Activated T-cell treated with anti-CD3 and anti-CD28 coated beads, Interleukin-2, amount 50 U/mL, for 24 hours (primary cell): Measurements from ENCODE around the gene KIF1C.

Experiments used
- DNase-seq: peaks from one replicate; pipeline ENCODE4 v3.0.0-alpha.2; 2020
- H3K27ac Mint-ChIP-seq: 2 replicates; pipeline ENCODE4 v1.8.0; 2020; ENCODE audit warnings: mild to moderate bottlenecking, mixed read lengths
- H3K27me3 Mint-ChIP-seq: 2 replicates; pipeline ENCODE4 v1.8.0; 2020; ENCODE audit warnings: mixed read lengths
- H3K36me3 Mint-ChIP-seq: 2 replicates; pipeline ENCODE4 v1.8.0; 2020; ENCODE audit warnings: low read depth, mixed read lengths
- H3K4me1 Mint-ChIP-seq: 2 replicates; pipeline ENCODE4 v1.8.0; 2020; ENCODE audit warnings: low read depth, mixed read lengths
- H3K4me3 Mint-ChIP-seq: 2 replicates; pipeline ENCODE4 v1.8.0; 2020; ENCODE audit warnings: mild to moderate bottlenecking, moderate library complexity, mixed read lengths
- H3K9me3 Mint-ChIP-seq: 2 replicates; pipeline ENCODE4 v1.8.0; 2020; ENCODE audit warnings: mixed read lengths

The KIF1C gene

GRCh38 chr17:5033352-5034015 is 35.7 kb downstream of the KIF1C start:
- DNase-seq = no peak
- no peak overlapping the region for H3K4me3 Mint-ChIP-seq
- peaks cover 4% of the 10 kb centered on the region for H3K27me3 Mint-ChIP-seq
- peaks cover 27% of the 10 kb centered on the region for H3K4me1 Mint-ChIP-seq
- H3K36me3 Mint-ChIP-seq = no peaks in the 10 kb centered on the region
- no peak overlapping the region for H3K27ac Mint-ChIP-seq
- H3K9me3 Mint-ChIP-seq = no peaks in the 10 kb centered on the region

DNA sequence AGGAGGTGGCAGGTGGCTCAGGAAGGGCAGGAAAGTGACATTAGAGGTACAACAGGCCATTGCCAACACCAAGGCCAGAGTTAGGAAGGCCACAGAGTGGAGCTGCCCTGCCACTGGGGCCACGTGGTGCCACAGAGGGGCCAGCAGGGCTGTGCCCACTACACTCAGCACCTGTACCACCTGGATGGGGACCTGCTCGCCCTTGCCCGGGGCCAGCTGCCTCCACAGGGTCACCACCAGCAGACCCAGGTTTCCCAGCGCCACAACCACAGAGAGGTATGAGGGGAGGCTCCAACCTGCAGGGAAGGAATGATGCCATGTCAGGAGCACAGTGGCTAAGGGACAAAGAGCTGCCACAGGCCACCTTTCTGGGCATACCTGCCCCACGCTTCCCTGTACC is 36.3 kb downstream of the KIF1C start:
- no peak overlapping the region for H3K4me3 Mint-ChIP-seq
- H3K27me3 Mint-ChIP-seq = peaks cover 4% of the 10 kb centered on the region
- no peak overlapping the region for H3K27ac Mint-ChIP-seq
- peaks cover 27% of the 10 kb centered on the region for H3K4me1 Mint-ChIP-seq
- no peak for DNase-seq
- no peaks in the 10 kb centered on the region for H3K36me3 Mint-ChIP-seq
- H3K9me3 Mint-ChIP-seq = no peaks in the 10 kb centered on the region

DNA sequence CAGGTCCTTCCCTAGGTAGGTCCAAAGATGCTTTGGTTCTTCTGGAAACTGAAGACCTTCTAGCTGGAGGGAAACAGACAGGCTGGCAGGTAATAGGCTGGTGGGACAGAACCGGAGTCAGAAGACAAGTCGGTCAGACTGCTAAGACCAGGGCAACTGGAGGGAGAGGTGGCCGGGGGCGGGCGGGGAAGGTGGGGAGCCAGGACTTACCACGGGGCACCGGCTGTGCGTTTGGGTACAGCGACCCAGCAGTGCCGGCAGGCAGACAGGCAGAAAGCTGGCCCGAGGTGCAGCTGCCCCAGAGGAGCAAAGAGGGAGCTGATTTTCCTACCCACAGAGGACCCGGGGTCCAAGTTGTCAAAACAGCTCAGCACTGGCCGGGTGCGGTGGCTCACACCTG is 36.9 kb downstream of the KIF1C start:
- H3K36me3 Mint-ChIP-seq = no peaks in the 10 kb centered on the region
- no peak overlapping the region for H3K27ac Mint-ChIP-seq
- H3K9me3 Mint-ChIP-seq = no peaks in the 10 kb centered on the region
- H3K4me3 Mint-ChIP-seq = no peak overlapping the region
- peaks cover 27% of the 10 kb centered on the region for H3K4me1 Mint-ChIP-seq
- peaks cover 4% of the 10 kb centered on the region for H3K27me3 Mint-ChIP-seq
- no peak for DNase-seq

- no peak within 1 kb of the TSS for H3K4me3 Mint-ChIP-seq
- DNase-seq = no peak
- no peaks in the 10 kb centered on the region for H3K36me3 Mint-ChIP-seq
- H3K4me1 Mint-ChIP-seq = peaks cover 25% of the 10 kb centered on the region
- H3K9me3 Mint-ChIP-seq = no peaks in the 10 kb centered on the region
- H3K27ac Mint-ChIP-seq = no peak within 1 kb of the TSS
- peaks cover 4% of the 10 kb centered on the region for H3K27me3 Mint-ChIP-seq
Observed at GRCh38 chr17:5035315-5035714, 37.6 kb downstream of the KIF1C start, which contains the start of gene SLC52A1. Gene SLC52A1 (minus strand): TSS chr17:5035426. CDS start chr17:5034606, 820 bp downstream.

GRCh38 chr17:5042157-5043022 is 44.6 kb downstream of the KIF1C start:
- no peak for DNase-seq
- Mint-ChIP-seq H3K4me1 (peaks cover 40% of the 10 kb centered on the region), H3K27me3 (no peaks in the 10 kb centered on the region), H3K36me3 (no peaks in the 10 kb centered on the region), H3K27ac (peak overlapping the region; percentile 83), H3K9me3 (no peaks in the 10 kb centered on the region), H3K4me3 (peak overlapping the region; percentile 60)

- H3K4me3 Mint-ChIP-seq = no peak overlapping the region
- peaks cover 49% of the 10 kb centered on the region for H3K4me1 Mint-ChIP-seq
- no peaks in the 10 kb centered on the region for H3K27me3 Mint-ChIP-seq
- no peaks in the 10 kb centered on the region for H3K9me3 Mint-ChIP-seq
- no peak for DNase-seq
- H3K27ac Mint-ChIP-seq = no peak overlapping the region
- no peaks in the 10 kb centered on the region for H3K36me3 Mint-ChIP-seq
Observed at GRCh38 chr17:5043524-5043923, 45.8 kb downstream of the KIF1C start.

- peaks cover 57% of the 10 kb centered on the region for H3K4me1 Mint-ChIP-seq
- no peak for DNase-seq
- no peaks in the 10 kb centered on the region for H3K36me3 Mint-ChIP-seq
- H3K27me3 Mint-ChIP-seq = no peaks in the 10 kb centered on the region
- H3K27ac Mint-ChIP-seq = no peak overlapping the region
- no peak overlapping the region for H3K4me3 Mint-ChIP-seq
- H3K9me3 Mint-ChIP-seq = no peaks in the 10 kb centered on the region
Observed at GRCh38 chr17:5044630-5045029, 46.9 kb downstream of the KIF1C start.

- Mint-ChIP-seq H3K4me1 (peaks cover 61% of the 10 kb centered on the region), H3K4me3 (no peak overlapping the region), H3K36me3 (no peaks in the 10 kb centered on the region), H3K27me3 (no peaks in the 10 kb centered on the region), H3K27ac (peak overlapping the region; percentile 63), H3K9me3 (no peaks in the 10 kb centered on the region)
- no peak for DNase-seq
Observed at GRCh38 chr17:5045496-5045895, 47.7 kb downstream of the KIF1C start.

DNA sequence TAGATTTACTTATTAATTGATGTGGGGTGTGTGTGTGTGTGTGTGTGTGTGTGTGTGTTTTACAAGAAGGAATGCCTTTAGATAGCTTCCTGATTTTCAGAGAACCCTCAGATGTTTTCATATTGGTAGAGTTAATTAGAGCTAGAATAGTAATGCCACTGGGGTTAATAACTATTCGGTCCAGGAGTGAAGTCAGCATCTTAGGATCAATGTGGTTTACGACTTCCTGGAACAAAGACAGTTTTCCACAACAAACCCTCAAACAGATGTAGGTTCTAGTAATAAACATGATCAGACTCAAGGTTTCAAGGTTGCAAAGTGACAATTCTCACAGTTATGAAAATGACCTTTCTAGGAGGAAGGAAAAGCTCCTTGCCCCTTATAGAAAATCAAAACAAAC is 49.7 kb downstream of the KIF1C start:
- Mint-ChIP-seq H3K36me3 (no peaks in the 10 kb centered on the region), H3K27ac (peak overlapping the region; percentile 31), H3K9me3 (no peaks in the 10 kb centered on the region), H3K4me1 (peaks cover 53% of the 10 kb centered on the region), H3K27me3 (no peaks in the 10 kb centered on the region), H3K4me3 (no peak overlapping the region)
- DNase-seq = no peak

GRCh38 chr17:5049314-5049841 is 51.6 kb downstream of the KIF1C start:
- H3K9me3 Mint-ChIP-seq = no peaks in the 10 kb centered on the region
- peak overlapping the region; percentile 87 for H3K27ac Mint-ChIP-seq

GRCh38 chr17:5050278-5050677 is 52.5 kb downstream of the KIF1C start:
- no peak for DNase-seq
- no peak overlapping the region for H3K4me3 Mint-ChIP-seq
- peaks cover 36% of the 10 kb centered on the region for H3K4me1 Mint-ChIP-seq
- H3K9me3 Mint-ChIP-seq = no peaks in the 10 kb centered on the region
- H3K36me3 Mint-ChIP-seq = no peaks in the 10 kb centered on the region
- no peaks in the 10 kb centered on the region for H3K27me3 Mint-ChIP-seq
- H3K27ac Mint-ChIP-seq = peak overlapping the region; percentile 87

More at GRCh38 chr17:5049314-5049841, 51.6 kb downstream of the KIF1C start:
- H3K4me3 Mint-ChIP-seq = no peak overlapping the region
- peak; percentile 54 for DNase-seq
- H3K4me1 Mint-ChIP-seq = peaks cover 45% of the 10 kb centered on the region
- H3K36me3 Mint-ChIP-seq = no peaks in the 10 kb centered on the region
- no peaks in the 10 kb centered on the region for H3K27me3 Mint-ChIP-seq

DNA sequence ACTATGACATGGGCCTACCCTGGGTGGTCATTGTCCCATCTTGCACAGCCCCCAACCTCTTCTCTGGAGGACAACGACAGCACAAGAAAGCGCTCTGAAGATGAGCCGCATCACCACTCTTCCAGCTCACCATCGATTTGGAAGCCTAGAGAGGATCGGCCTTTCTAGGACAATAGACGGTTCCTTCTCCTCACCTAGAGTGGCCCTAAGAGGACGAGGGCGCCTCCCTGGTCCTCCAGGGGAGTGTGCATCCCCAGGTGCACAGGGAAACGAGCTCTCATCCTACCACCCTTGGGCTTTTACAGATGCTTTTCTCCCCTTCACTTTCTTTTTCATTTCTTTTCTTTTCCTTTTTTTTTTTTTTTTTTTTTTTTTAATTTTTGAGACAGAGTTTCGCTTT is 57.8 kb downstream of the KIF1C start:
- no peak for DNase-seq
- no peaks in the 10 kb centered on the region for H3K27me3 Mint-ChIP-seq
- no peaks in the 10 kb centered on the region for H3K9me3 Mint-ChIP-seq
- no peak overlapping the region for H3K4me3 Mint-ChIP-seq
- no peaks in the 10 kb centered on the region for H3K4me1 Mint-ChIP-seq
- no peaks in the 10 kb centered on the region for H3K36me3 Mint-ChIP-seq
- no peak overlapping the region for H3K27ac Mint-ChIP-seq

GRCh38 chr17:5065227-5065744 is 67.5 kb downstream of the KIF1C start:
- no peaks in the 10 kb centered on the region for H3K36me3 Mint-ChIP-seq
- no peaks in the 10 kb centered on the region for H3K9me3 Mint-ChIP-seq

DNA sequence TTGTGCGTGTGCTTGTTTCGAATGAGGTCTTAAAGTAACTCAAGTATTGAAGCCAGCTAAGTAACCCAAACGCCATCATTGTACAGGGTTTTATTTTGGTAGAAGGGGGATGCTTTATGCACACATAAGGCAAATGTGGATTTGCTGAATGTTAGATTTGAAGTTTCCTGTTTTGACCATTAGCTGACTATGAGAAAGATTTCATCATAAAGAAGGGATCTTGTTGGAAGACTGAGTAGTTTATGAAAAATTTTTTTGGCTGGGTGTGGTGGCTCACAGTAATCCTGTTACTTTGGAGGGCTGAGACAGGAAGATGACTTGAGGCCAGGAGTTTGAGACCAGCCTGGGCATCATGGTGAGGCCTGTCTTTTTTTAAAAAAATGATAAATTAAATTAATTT is 70.5 kb downstream of the KIF1C start:
- H3K27me3 Mint-ChIP-seq = no peaks in the 10 kb centered on the region
- no peak overlapping the region for H3K4me3 Mint-ChIP-seq
- no peak overlapping the region for H3K27ac Mint-ChIP-seq
- no peaks in the 10 kb centered on the region for H3K9me3 Mint-ChIP-seq
- no peaks in the 10 kb centered on the region for H3K4me1 Mint-ChIP-seq
- no peak for DNase-seq
- no peaks in the 10 kb centered on the region for H3K36me3 Mint-ChIP-seq

More at GRCh38 chr17:5065227-5065744, 67.5 kb downstream of the KIF1C start:
- H3K27me3 Mint-ChIP-seq = no peaks in the 10 kb centered on the region
- DNase-seq = no peak
- no peak overlapping the region for H3K27ac Mint-ChIP-seq
- peaks cover 5% of the 10 kb centered on the region for H3K4me1 Mint-ChIP-seq
- no peak overlapping the region for H3K4me3 Mint-ChIP-seq

DNA sequence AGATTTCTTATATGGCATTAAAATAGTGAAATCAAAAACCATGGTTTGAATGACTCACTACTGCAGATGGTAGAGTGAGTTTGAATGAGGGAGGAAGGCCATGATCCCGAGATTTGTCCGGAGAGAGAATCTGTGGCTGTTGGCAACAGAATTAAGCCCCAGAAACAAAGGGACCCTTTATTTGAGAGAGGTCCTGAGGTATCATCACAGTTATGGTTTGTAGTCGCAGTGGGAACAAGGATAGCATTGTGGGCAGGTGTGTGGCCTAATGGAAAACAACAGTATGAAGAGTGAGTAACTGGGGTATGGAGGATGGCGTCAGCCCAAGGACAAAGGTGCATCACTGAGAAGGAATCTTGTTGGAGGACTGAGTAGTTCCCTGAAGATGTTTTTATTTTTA is 72.0 kb downstream of the KIF1C start:
- DNase-seq = no peak
- no peaks in the 10 kb centered on the region for H3K4me1 Mint-ChIP-seq
- H3K4me3 Mint-ChIP-seq = no peak overlapping the region
- H3K27me3 Mint-ChIP-seq = no peaks in the 10 kb centered on the region
- H3K36me3 Mint-ChIP-seq = no peaks in the 10 kb centered on the region
- H3K27ac Mint-ChIP-seq = no peak overlapping the region
- no peaks in the 10 kb centered on the region for H3K9me3 Mint-ChIP-seq
